HepG2 (cell line): Measurements from ENCODE around the gene TAF1B. TPM values are rescaled to one million over a fixed set of nuclear protein-coding genes. Genes with fewer than 3 reads are reported as not detected.

Source experiments
- ATAC-seq: fragments of 200-7000 bp; cut with Tn5 transposase; 3 replicates; pipeline ENCODE4 v1.9.1; 2020; ENCODE audit warnings: mild to moderate bottlenecking, moderate library complexity
- BruUV-seq: library from RNA; stranded (reverse); fragments of 400-500 nt; replicated peaks from 2 replicates; lab custom pipeline; 2021; lab: Mats Ljungman, UMichigan
- CTCF ChIA-PET: fragments of 300-600 bp; formaldehyde crosslinking; extraction: SDS; loops from one replicate; lab custom pipeline; 2021; ENCODE audit warnings: low total read pairs, inconsistent platforms, low intra/inter-chr PET ratio; lab: Yijun Ruan, JAX
- POLR2A ChIA-PET: fragments of 350-600 bp; sonication (Branson Sonifier 250); formaldehyde crosslinking; loops from one replicate; lab custom pipeline; 2020; ENCODE audit warnings: antibody characterized with exemption, inconsistent platforms; lab: Yijun Ruan, JAX
- DNase-seq: peaks from one replicate; pipeline ENCODE4 v3.0.0-alpha.2; 2015; ENCODE audit warnings: low spot score
- FAIRE-seq: peaks from 3 replicates; lab custom pipeline; 2011; peaks lifted over from hg19 to GRCh38; lab: Jason Lieb, UNC
- H2AFZ ChIP-seq: one replicate; pipeline ENCODE4 v1.6.1; 2011; ENCODE audit warnings: low read length, inconsistent platforms
- H3K27ac ChIP-seq: fragments of 300-600 bp; 3 replicates; pipeline ENCODE4 v1.8.0; 2011; ENCODE audit warnings: mixed run types, mild to moderate bottlenecking, mixed read lengths, low read length, inconsistent platforms; ENCODE audit not compliant: insufficient read depth; ENCODE audit errors: extremely low read length
- H3K27me3 ChIP-seq, 2 experiments: fragments of 200-600 bp in 1 of 2; 2 replicates in 1 of 2; 3 replicates in 1 of 2; pipeline versions ENCODE4 v1.6.0 to v1.8.0; 2011; ENCODE audit warnings: low read length in 2 of 2, mild to moderate bottlenecking in 2 of 2, moderate library complexity in 2 of 2, inconsistent platforms in 1 of 2; ENCODE audit not compliant: insufficient read depth in 2 of 2, control insufficient read depth in 1 of 2
- H3K36me3 ChIP-seq, 2 experiments: fragments of 200-600 bp in 1 of 2; replicated peaks in 1 of 2; 2 replicates in 1 of 2; 3 replicates in 1 of 2; pipeline versions ENCODE4 v1.5.1 to v1.8.0; 2011; ENCODE audit warnings: low read length in 2 of 2, inconsistent platforms in 1 of 2; ENCODE audit not compliant: insufficient read depth in 2 of 2, control insufficient read depth in 1 of 2
- H3K4me1 ChIP-seq: 2 replicates; pipeline ENCODE4 v1.5.1; 2012; ENCODE audit warnings: low read length, inconsistent platforms; ENCODE audit not compliant: insufficient read depth
- H3K4me2 ChIP-seq: 2 replicates; pipeline ENCODE4 v1.6.0; 2011; ENCODE audit warnings: low read depth, low read length, inconsistent platforms
- H3K4me3 ChIP-seq, 3 experiments: fragments of 200-600 bp in 1 of 3; sonication (generic), shearing (Covaris generic) in 1 of 3; replicated peaks in 1 of 3; 2 replicates each; pipeline ENCODE4 v1.5.1; 2011 to 2016; ENCODE audit warnings: low read length in 3 of 3, inconsistent platforms in 2 of 3, low read depth in 2 of 3, mild to moderate bottlenecking in 2 of 3, control low read depth in 1 of 3, mixed read lengths in 1 of 3; ENCODE audit not compliant: insufficient read depth in 1 of 3
- H3K79me2 ChIP-seq: one replicate; pipeline ENCODE4 v1.6.1; 2011; ENCODE audit warnings: low read length, inconsistent platforms; ENCODE audit not compliant: insufficient read depth
- H3K9ac ChIP-seq: 2 replicates; pipeline ENCODE4 v1.6.0; 2011; ENCODE audit warnings: mild to moderate bottlenecking, low read depth, low read length, inconsistent platforms; ENCODE audit not compliant: insufficient read depth
- H3K9me3 ChIP-seq: 2 replicates; pipeline ENCODE4 v1.5.1; 2012; ENCODE audit warnings: mild to moderate bottlenecking, low read length
- H4K20me1 ChIP-seq: 2 replicates; pipeline ENCODE4 v1.6.0; 2011; ENCODE audit warnings: inconsistent platforms, mild to moderate bottlenecking, low read length, moderate library complexity; ENCODE audit not compliant: insufficient read depth
- ARNT ChIP-seq: fragments of 450-650 bp; IDR thresholded peaks from 2 replicates; pipeline ENCODE4 v1.6.1; 2017
- CCAR2 ChIP-seq: fragments of 200-400 bp; formaldehyde crosslinking; optimal IDR thresholded peaks from 2 replicates; pipeline ENCODE3; 2018; ENCODE audit warnings: low read depth, mild to moderate bottlenecking, low read length, moderate library complexity
- CENPT ChIP-seq: sonication (generic); formaldehyde crosslinking; IDR thresholded peaks from 2 replicates; pipeline ENCODE4 v1.8.0; 2022; ENCODE audit warnings: low read depth, mild to moderate bottlenecking, moderate library complexity, missing genetic modification reagents
- HOXA9 ChIP-seq: sonication (generic); formaldehyde crosslinking; IDR thresholded peaks from 2 replicates; pipeline ENCODE4 v1.8.1; 2022; ENCODE audit warnings: missing genetic modification reagents, mild to moderate bottlenecking, moderate library complexity, borderline replicate concordance
- KDM3A ChIP-seq: IDR thresholded peaks from 2 replicates; pipeline ENCODE4 v1.6.1; 2018; ENCODE audit warnings: low read depth, missing compliant biosample characterization
- REXO4 ChIP-seq: sonication (generic); formaldehyde crosslinking; IDR thresholded peaks from 2 replicates; pipeline ENCODE4 v1.8.0; 2022; ENCODE audit warnings: missing genetic modification reagents, mild to moderate bottlenecking, borderline replicate concordance
- TMF1 ChIP-seq: sonication (generic); formaldehyde crosslinking; IDR thresholded peaks from 2 replicates; pipeline ENCODE4 v1.8.1; 2022; ENCODE audit warnings: low read depth, missing genetic modification reagents
- ZFP36L2 ChIP-seq: sonication (generic); formaldehyde crosslinking; IDR thresholded peaks from 2 replicates; pipeline ENCODE4 v1.4.0; 2020; ENCODE audit warnings: missing genetic modification reagents
- ZNF160 ChIP-seq: sonication (generic); formaldehyde crosslinking; IDR thresholded peaks from 2 replicates; pipeline ENCODE4 v1.8.0; 2022; ENCODE audit warnings: mild to moderate bottlenecking, inconsistent platforms, missing genetic modification reagents
- WGBS: methylation state at CpG from one replicate; pipeline ENCODE4 v1.1.6; 2017; ENCODE audit warnings: low lambda C conversion rate; 5-methylcytosine and 5-hydroxymethylcytosine counted together
- in situ Hi-C: cut with HindIII; loops from 2 replicates; pipeline ENCODE4 v1.10.0; 2017; ENCODE audit warnings: low pct_unique_long_range_greater_than_20kb; ENCODE audit not compliant: extremely low pct_ligation_motif_present
- intact Hi-C: fragments of 100-400 bp; cut with micrococcal nuclease; formaldehyde crosslinking; loops from one replicate; pipeline ENCODE4 v1.10.0; 2022; ENCODE audit not compliant: unreplicated experiment
- polyA plus RNA-seq, 8 experiments: library from polyadenylated mRNA; depleted of rRNA in 3 of 8; stranded (reverse) in 7 of 8; unstranded in 1 of 8; fragments of >200 nt; fragmentation: Illumina TruSeq in 4 of 8; extraction: Trizol in 4 of 8; gene quantifications; 2 replicates each; pipeline versions ENCODE4 v1.2.1 to v1.2.3, GENCODE V29; 2011 to 2016; ENCODE audit warnings: low read depth in 4 of 8, missing spikeins in 1 of 8, mixed read lengths in 1 of 8; ENCODE audit not compliant: insufficient read depth in 1 of 8
- total RNA-seq, 5 experiments: library from RNA; depleted of rRNA; stranded (reverse); fragments of >200 nt; fragmentation: Illumina TruSeq; extraction: Trizol; gene quantifications; 2 replicates each; pipeline ENCODE4 v1.2.3, GENCODE V29; 2016; ENCODE audit warnings: low read depth in 1 of 5
- TF ChIP-seq, protein P1 (sequence below): sonication (generic); formaldehyde crosslinking; IDR thresholded peaks from 2 replicates; pipeline ENCODE4 v1.5.0; 2020; ENCODE audit warnings: missing genetic modification reagents, mild to moderate bottlenecking, borderline replicate concordance

The TAF1B gene
- total and polyA plus RNA-seq, 2 of the 13 experiments (the other 11 are each of a cell fraction or from before 2014, with no cell fraction given) = 13.3 to 27.7 TPM

GRCh38 chr2:9806656-9807055 lies 36.6 kb upstream of the TAF1B start:
- Histone ChIP-seq H3K4me1 (peaks cover 32% of the 10 kb centered on the region), H4K20me1 (no peaks in the 10 kb centered on the region), H2AFZ (no peak overlapping the region), H3K9ac (no peak overlapping the region), H3K9me3 (no peaks in the 10 kb centered on the region), H3K36me3 (no peaks in the 10 kb centered on the region), H3K27ac (no peak overlapping the region), H3K4me2 (no peak overlapping the region), H3K27me3 (peaks cover 14 to 88% of the 10 kb centered on the region in 2 experiments; a peak in 4 of 5 replicates), H3K79me2 (no peaks in the 10 kb centered on the region), H3K4me3 (no peak overlapping the region)
- no peak for DNase-seq
- FAIRE-seq = no peak
- BruUV-seq = no TSS peak
- ChIA-PET POLR2A (no interaction called here), CTCF (no interaction called here)
- WGBS = 35% methylated on average over 12 of the region's 12 CpGs
- intact Hi-C loops = no loop called here
- in situ Hi-C loops = loop anchor here (25.0 kb wide), 1 partner anchor 631 kb away; the partner anchor contains the start of gene ODC1
- TF ChIP-seq ARNT (no peak), CCAR2 (no peak), TMF1 (CRISPR knock-in tag) (no peak), ZFP36L2 (no peak), ZNF160 (CRISPR knock-in tag) (no peak)
- TF ChIP-seq, protein P1, sequence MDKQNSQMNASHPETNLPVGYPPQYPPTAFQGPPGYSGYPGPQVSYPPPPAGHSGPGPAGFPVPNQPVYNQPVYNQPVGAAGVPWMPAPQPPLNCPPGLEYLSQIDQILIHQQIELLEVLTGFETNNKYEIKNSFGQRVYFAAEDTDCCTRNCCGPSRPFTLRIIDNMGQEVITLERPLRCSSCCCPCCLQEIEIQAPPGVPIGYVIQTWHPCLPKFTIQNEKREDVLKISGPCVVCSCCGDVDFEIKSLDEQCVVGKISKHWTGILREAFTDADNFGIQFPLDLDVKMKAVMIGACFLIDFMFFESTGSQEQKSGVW (CRISPR knock-in tag) = no peak
- TF ChIP-seq, all 625 proteins: peak for 0
- ATAC-seq = no peak

DNA sequence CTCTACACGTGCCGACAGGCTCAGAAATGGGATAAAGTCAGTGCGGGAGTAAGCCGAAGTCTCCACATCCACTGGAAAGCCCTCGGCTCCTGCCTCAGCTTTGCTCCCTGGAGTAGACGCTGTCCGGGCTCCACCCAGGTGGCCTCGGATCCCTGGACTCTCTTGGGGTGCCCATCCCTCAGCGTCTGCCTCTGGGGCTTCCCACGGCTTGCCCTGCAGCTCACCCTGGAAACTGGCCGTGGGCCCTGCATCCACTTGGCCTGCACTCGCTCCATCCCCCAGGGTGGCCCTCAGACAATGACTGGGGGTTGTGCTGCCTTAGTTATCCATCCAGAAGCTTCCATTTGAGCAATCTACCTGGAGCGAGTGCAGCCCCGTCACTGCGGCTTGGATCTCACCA lies 36.2 kb upstream of the TAF1B start:
- ATAC-seq = no peak
- intact Hi-C loops (no loop called here), in situ Hi-C loops (loop anchor here (25.0 kb wide), 1 partner anchor 630 kb away; the partner anchor contains the start of gene ODC1)
- Histone ChIP-seq H3K27me3 (peaks cover 16 to 92% of the 10 kb centered on the region in 2 experiments; a peak in 4 of 5 replicates), H3K4me2 (no peak overlapping the region), H3K4me3 (no peak overlapping the region), H4K20me1 (no peaks in the 10 kb centered on the region), H3K79me2 (no peaks in the 10 kb centered on the region), H3K9me3 (no peaks in the 10 kb centered on the region), H3K36me3 (no peaks in the 10 kb centered on the region), H3K9ac (no peak overlapping the region), H3K4me1 (peaks cover 30% of the 10 kb centered on the region), H3K27ac (no peak overlapping the region), H2AFZ (no peak overlapping the region)
- CTCF ChIA-PET = no interaction called here
- no peak for DNase-seq
- no TSS peak for BruUV-seq
- 78% methylated on average over 9 of the region's 15 CpGs for WGBS
- POLR2A ChIA-PET = no interaction called here
- FAIRE-seq = no peak
- no peak for TF ChIP-seq KDM3A
- no peak for TF ChIP-seq REXO4
- no peak for TF ChIP-seq CENPT (CRISPR knock-in tag)
- TF ChIP-seq HOXA9 (CRISPR knock-in tag) = no peak
